Fibroblast of villous mesenchyme (primary cell): ENCODE results near the gene RRM1. TPM values are rescaled to one million over a fixed set of nuclear protein-coding genes. Genes with fewer than 3 reads are reported as not detected.

Experiments used
- DNase-seq: peaks from one replicate; pipeline ENCODE4 v3.0.0-alpha.2; 2010; ENCODE audit warnings: low read depth
- H3K4me3 ChIP-seq: 2 replicates; pipeline ENCODE4 v1.5.1; 2011; ENCODE audit warnings: low read depth, mild to moderate bottlenecking, low read length
- CTCF ChIP-seq: IDR thresholded peaks from 2 replicates; pipeline ENCODE4 v1.5.1; 2012; ENCODE audit warnings: low read depth, mild to moderate bottlenecking, low read length; ENCODE audit not compliant: insufficient read depth
- total RNA-seq: library from RNA; depleted of rRNA; stranded (reverse); fragments of >200 nt; gene quantifications from 2 replicates; pipeline ENCODE4 v1.2.3, GENCODE V29; 2012

RRM1 gene
- total RNA-seq, 1 donor, result 128 TPM

DNA sequence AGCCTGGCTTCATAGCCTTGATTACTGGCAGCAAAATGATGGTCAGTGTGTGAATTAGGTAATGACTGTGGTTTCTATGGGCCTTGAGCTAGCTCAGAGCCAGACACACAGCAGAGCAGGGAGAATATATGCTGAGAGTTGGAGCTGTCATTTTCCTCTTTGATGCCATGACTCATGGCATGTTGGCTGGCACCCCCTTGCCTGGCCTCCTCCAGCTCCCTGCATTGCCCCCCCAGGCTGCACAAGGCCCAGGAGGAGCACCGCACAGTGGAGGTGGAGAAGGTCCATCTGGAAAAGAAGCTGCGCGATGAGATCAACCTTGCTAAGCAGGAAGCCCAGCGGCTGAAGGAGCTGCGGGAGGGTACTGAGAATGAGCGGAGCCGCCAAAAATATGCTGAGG lies 20.3 kb upstream of the RRM1 start:
- no peak for DNase-seq
- TF ChIP-seq CTCF, result no peak

GRCh38 chr11:4076774-4077173 lies 17.8 kb upstream of the RRM1 start:
- H3K4me3 ChIP-seq, result no peak overlapping the region
- no peak for DNase-seq
- TF ChIP-seq CTCF, result no peak

More for the DNA sequence above, 20.3 kb upstream of the RRM1 start:
- H3K4me3 ChIP-seq, result no peak overlapping the region

GRCh38 chr11:4083198-4083597 lies 11.4 kb upstream of the RRM1 start:
- no peak overlapping the region for H3K4me3 ChIP-seq
- DNase-seq, result no peak
- TF ChIP-seq CTCF, result no peak

GRCh38 chr11:4084406-4085125 lies 10.0 kb upstream of the RRM1 start:
- TF ChIP-seq CTCF, result no peak
- H3K4me3 ChIP-seq, result no peak overlapping the region
- DNase-seq, result no peak

DNA sequence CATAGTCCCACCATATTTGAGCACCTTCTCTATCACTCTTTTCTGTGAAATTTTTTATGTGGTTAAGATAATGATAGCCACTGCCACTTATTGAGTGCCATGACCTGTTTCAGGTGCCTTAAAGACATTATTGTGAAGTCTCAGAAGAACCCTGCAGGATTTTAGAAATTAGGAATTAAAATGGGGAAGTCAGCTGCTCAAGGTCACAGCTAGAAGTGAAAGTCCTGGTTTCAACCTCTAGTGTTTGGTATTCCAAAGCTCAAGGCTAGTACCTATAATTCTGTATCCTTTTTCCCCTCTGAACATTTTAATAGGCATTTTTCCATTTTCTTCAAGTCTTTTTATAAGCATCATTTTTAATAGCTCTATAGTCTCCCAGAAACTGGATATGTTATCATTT lies 9.0 kb upstream of the RRM1 start:
- no peak for DNase-seq
- TF ChIP-seq CTCF, result no peak
- no peak overlapping the region for H3K4me3 ChIP-seq

DNA sequence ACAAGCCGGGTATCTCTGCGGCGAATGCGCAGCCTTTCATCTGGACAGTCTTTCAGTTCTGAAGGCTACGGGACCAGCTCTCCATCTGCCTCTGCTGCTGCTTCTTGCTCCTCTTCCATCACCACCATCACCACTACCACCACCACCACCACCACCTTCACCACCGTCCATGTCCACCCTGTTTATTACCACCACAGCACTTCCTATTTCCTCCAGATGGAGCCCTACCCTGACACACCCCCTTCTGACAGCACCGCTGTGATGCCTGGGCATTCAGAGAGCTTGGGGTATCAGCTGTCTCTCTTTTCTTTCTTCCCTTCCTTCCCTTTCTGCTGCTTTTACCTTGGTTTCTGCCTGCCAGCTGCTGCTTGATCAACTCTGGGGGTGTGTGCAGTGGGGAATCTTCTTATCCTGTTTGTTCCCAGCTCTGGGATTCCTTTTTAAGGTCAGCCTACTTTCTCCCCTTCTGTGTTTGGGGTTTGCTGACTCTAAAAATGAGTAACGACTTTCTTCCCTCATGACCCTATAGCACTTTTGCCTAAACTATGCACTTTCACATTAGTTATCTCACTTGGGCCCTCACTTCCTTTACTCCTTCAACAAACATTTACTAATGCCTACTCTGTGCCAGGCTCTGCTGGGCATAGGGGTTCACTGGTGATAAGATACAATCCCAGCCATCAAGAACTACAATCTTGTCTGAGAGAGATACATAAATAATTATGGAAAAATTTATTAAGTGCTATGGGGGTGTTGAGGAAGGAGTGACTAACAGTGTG lies 7.8 kb upstream of the RRM1 start:
- no peak for TF ChIP-seq CTCF
- no peak for DNase-seq
- no peak overlapping the region for H3K4me3 ChIP-seq
